Ishikawa (cell line): ENCODE measurements around the gene FAM3C.

ENCODE experiments used
- CEBPB ChIP-seq: IDR thresholded peaks from 2 replicates; pipeline ENCODE4 v1.6.1; 2012
- CREB1 ChIP-seq: IDR thresholded peaks from 2 replicates; pipeline ENCODE4 v1.6.1; 2012; ENCODE audit warnings: low read depth
- EGR1 ChIP-seq: IDR thresholded peaks from 2 replicates; pipeline ENCODE4 v1.6.1; 2012
- EP300 ChIP-seq: IDR thresholded peaks from 2 replicates; pipeline ENCODE4 v1.6.1; 2012; ENCODE audit warnings: borderline replicate concordance
- FOXM1 ChIP-seq: IDR thresholded peaks from 2 replicates; pipeline ENCODE4 v1.6.1; 2012; ENCODE audit warnings: low read depth, borderline replicate concordance
- MAX ChIP-seq: IDR thresholded peaks from 2 replicates; pipeline ENCODE4 v1.6.1; 2012
- NFIC ChIP-seq: IDR thresholded peaks from 2 replicates; pipeline ENCODE4 v1.6.1; 2012
- RAD21 ChIP-seq: IDR thresholded peaks from 2 replicates; pipeline ENCODE4 v1.6.1; 2012; ENCODE audit warnings: low read depth
- REST ChIP-seq: IDR thresholded peaks from 2 replicates; pipeline ENCODE4 v1.6.1; 2012; ENCODE audit warnings: low read depth, mild to moderate bottlenecking
- TAF1 ChIP-seq: IDR thresholded peaks from 2 replicates; pipeline ENCODE4 v1.6.1; 2012; ENCODE audit warnings: low read depth, mild to moderate bottlenecking
- TCF12 ChIP-seq: IDR thresholded peaks from 2 replicates; pipeline ENCODE4 v1.6.1; 2012; ENCODE audit warnings: low read depth
- TEAD4 ChIP-seq: IDR thresholded peaks from 2 replicates; pipeline ENCODE4 v1.6.1; 2012
- USF1 ChIP-seq: IDR thresholded peaks from 2 replicates; pipeline ENCODE4 v1.6.1; 2012
- YY1 ChIP-seq: IDR thresholded peaks from 2 replicates; pipeline ENCODE4 v1.6.1; 2012; ENCODE audit warnings: low read depth
- ZBTB7A ChIP-seq: IDR thresholded peaks from 2 replicates; pipeline ENCODE4 v1.6.1; 2012; ENCODE audit warnings: low read depth

FAM3C gene

GRCh38 chr7:121376979-121377378 is 19.1 kb downstream of the FAM3C start:
- TF ChIP-seq USF1 (no peak), TCF12 (no peak), EGR1 (no peak), RAD21 (no peak), YY1 (no peak), CEBPB (no peak), REST (no peak), MAX (no peak), FOXM1 (no peak), CREB1 (no peak), ZBTB7A (no peak)

GRCh38 chr7:121373177-121373576 is 22.9 kb downstream of the FAM3C start:
- TF ChIP-seq ZBTB7A = no peak
- TF ChIP-seq TAF1 = no peak
- TF ChIP-seq EP300 = no peak
- TF ChIP-seq FOXM1 = no peak
- no peak for TF ChIP-seq MAX

- TF ChIP-seq EGR1 (no peak), CEBPB (no peak), REST (no peak), MAX (no peak), EP300 (no peak), TCF12 (no peak), FOXM1 (no peak), TEAD4 (no peak), NFIC (no peak), ZBTB7A (no peak), YY1 (no peak), USF1 (no peak), RAD21 (no peak)
These were observed 23.6 kb downstream of the FAM3C start for GRCh38 chr7:121372376-121373010.

GRCh38 chr7:121371883-121372282 is 24.2 kb downstream of the FAM3C start:
- no peak for TF ChIP-seq YY1
- no peak for TF ChIP-seq CREB1
- no peak for TF ChIP-seq FOXM1
- TF ChIP-seq TEAD4 = no peak
- no peak for TF ChIP-seq CEBPB
- TF ChIP-seq TAF1 = no peak
- TF ChIP-seq TCF12 = no peak
- TF ChIP-seq MAX = no peak
- TF ChIP-seq EP300 = no peak
- no peak for TF ChIP-seq RAD21
- no peak for TF ChIP-seq USF1
- no peak for TF ChIP-seq ZBTB7A
- TF ChIP-seq REST = no peak
- TF ChIP-seq NFIC = no peak
- TF ChIP-seq EGR1 = no peak
